GDM1 (cell line): ENCODE data around the gene PGS1.

Experiments
- DNase-seq: peaks from one replicate; lab custom pipeline; 2025; lab: John Stamatoyannopoulos, UW

Gene PGS1

GRCh38 chr17:78346605-78347250, 31.7 kb upstream of the PGS1 start:
- no peak for DNase-seq

DNA sequence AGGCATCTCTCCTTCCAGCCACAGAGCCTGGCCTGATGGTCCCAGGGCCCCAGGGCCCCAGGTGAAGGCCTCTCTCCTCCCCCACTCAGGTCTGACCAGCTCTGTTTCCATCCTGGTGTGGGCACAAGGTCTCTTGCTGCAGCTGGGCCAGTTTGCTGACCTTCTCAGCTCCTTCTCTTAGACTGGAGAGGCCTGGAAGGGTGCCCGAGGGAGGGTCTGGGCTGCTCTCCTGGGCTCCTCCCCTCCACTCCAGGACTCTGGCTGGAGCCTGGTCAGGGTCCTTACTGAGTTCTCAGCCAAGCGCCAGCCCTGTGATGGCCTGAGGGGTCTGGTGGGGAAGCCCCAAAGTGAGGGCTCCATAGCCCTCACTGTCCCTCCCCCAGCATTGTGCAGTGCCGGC, 31.0 kb upstream of the PGS1 start:
- DNase-seq = no peak

DNA sequence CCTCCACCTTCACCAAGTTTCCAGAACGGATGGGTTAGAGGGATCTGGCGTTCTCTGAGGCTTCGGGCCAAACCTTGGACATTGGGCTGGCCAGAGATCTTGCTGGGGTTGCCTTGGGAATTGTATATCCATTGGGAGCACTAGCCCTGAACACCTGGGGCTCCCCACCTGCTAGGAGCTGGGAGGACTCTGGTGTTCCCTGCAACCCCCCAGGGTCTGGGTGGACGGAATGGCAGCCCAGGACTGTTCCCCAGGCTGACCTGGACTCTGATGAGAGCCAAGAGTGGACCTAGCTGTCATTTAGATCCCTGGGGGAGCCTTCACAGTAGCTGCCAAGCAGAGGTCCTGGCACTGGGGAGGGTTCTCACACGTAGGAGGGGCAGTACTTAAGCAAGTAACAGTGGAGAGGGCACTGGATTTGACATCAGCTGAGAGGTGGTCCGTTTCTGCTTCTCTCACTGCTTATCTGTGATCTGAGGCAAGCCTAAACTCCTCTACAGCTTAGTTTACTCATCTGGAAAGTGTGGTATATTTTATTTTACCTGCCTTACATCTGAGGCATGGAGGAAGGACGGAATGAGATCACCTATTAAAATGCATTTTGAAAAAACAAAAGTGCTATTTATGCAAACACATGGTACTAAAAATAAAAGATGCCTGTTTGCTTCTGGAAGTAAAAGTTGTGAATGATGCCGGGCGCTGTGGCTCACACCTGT, 30.2 kb upstream of the PGS1 start:
- no peak for DNase-seq

- no peak for DNase-seq
Measured at GRCh38 chr17:78349891-78350642, 28.4 kb upstream of the PGS1 start.

GRCh38 chr17:78351449-78352006, 26.9 kb upstream of the PGS1 start:
- no peak for DNase-seq

DNA sequence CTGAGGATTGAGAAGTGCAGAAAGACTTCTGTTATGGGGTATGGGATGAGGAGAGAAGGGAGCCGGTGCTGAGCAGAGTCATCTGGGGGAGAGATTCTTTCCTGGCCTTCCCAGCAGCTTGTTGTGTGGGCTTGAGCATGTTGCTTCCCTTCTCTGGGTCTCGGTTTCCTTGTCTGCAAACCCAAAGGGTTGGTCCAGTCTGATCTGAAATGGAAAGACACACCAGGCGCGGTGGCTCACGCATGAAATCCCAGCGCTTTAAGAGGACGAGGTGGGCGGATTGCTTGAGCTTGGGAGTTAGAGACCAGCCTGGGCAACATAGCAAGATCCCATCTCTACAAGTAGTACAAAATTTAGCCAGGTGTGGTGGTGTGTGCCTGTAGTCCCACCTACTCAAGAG, 24.6 kb upstream of the PGS1 start:
- no peak for DNase-seq

GRCh38 chr17:78355045-78355641, 23.3 kb upstream of the PGS1 start:
- DNase-seq = no peak

GRCh38 chr17:78355701-78356100, 22.7 kb upstream of the PGS1 start:
- no peak for DNase-seq

GRCh38 chr17:78356101-78356713, 22.2 kb upstream of the PGS1 start:
- DNase-seq = peak; percentile 26

DNA sequence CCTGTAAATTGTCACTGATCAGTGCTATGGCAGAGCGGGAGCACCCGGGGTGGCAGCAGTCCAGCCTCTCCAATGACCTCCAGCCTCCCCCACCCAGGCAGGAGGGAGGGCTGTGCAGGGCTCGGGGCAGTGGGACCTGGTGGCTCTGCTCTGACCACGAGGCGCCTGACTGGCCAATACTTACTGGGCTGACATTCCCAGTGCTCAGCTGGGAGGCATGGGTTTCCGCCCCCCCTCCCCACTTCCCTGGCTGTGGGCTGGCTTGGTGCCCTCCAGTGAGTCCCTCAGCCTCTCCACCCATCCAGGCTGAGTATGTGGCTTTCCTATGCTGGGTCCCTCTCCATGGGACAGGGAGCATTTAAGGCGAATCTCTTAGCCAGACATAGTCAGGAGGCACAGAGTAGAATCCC, 21.3 kb upstream of the PGS1 start:
- no peak for DNase-seq

GRCh38 chr17:78357672-78358537, 20.5 kb upstream of the PGS1 start:
- no peak for DNase-seq

GRCh38 chr17:78358538-78359320, 19.7 kb upstream of the PGS1 start:
- no peak for DNase-seq

DNA sequence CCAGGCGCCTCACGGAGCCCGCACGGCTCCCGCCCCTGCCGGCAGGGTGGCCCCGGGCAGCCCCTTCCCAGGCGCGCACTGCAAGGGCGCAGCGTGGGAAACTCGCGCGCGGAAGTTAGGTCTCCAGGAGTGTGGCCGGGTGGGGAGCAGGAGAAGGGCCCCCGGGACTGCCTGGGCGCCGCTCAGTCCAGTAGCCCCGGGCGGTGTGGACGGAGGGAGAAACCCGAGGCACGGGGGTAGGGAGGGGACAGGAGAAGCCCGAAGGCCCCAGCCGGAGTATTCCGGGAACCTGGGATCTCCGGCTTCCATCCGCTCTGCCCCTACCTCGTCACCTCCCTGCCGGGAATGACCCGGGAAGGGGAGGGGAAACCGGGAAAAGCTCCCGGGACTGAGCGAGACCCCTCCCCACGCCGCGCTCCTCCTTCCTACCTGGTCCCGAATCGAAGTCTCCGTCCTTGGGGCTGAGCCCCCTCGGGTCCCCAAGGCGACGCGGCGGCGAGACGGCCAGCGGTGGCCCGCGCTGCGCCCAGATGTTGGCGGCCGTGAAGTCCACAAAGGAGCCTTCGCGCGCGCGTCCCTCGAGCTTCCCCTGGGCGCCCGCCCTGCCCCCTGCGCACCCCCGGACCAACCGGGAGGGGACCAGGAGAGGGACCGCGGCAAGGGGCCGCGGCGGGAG, 19.0 kb upstream of the PGS1 start:
- no peak for DNase-seq

DNA sequence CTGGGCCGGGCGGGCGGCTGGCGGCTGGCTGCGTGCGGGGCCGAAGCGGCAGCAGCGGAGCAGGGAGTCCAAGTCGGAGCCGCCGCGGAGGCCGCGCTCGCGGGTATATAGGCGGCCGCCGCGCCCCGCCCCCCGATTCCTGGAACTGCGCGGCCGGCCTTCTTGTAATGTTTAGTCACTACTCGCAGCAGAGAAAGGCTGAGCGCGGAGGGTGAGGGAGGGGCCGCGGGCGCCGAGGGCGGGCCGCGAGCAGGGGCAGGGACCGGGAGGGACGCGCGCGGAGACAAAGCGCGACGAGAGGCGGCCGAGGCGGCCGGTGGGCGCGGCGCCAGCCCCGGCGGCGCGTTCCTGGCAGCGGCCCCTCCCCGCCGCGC, 18.5 kb upstream of the PGS1 start, which contains the start of gene SOCS3:
TSS of gene SOCS3 (minus strand) at position 81 of the 374 bp plus-strand sequence. CDS start 982 bp downstream, outside the sequence.
- DNase-seq = peak; percentile 93

DNA sequence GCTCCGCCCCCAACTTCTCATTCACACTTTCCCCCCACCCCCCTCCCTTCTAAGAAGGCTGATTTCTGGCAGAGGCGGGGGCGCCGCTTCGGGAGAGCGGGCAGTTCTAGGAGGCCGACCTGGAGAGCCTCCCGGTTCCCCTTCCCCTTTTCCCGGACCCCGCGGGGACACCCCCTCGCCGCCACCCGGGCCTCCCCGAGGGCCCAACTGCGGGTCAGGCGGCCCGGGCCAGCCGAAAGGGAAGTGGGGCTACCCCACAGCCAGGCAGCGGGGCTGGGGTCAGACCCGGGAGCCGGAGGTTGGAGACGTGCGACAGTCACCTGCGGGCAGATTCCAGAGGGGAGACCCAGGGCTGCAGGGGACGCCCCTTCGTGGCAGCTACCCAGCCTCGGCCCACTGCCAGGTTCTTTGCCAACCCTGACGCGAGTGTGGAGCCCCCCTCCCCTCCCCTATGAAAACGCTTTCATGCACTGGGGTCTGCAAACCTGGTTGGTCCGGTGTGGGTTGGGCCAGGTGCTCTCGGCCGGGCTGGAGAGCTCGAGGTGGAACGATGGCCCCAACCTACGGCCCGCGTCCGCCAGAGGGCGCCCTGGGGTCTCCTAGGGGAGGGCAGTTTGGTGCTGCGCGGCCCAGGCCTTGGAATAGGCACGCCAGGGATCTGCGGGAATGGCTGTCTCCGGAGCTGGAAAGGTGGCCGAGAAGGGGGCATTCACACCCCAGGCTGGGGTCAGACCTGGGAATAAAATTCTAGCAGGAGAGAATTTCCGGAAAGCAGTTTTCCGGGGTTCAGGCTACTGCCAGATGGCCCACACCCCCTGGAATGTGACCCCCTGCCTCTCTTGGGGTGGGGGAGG, 17.9 kb upstream of the PGS1 start:
- peak; percentile 73 for DNase-seq

DNA sequence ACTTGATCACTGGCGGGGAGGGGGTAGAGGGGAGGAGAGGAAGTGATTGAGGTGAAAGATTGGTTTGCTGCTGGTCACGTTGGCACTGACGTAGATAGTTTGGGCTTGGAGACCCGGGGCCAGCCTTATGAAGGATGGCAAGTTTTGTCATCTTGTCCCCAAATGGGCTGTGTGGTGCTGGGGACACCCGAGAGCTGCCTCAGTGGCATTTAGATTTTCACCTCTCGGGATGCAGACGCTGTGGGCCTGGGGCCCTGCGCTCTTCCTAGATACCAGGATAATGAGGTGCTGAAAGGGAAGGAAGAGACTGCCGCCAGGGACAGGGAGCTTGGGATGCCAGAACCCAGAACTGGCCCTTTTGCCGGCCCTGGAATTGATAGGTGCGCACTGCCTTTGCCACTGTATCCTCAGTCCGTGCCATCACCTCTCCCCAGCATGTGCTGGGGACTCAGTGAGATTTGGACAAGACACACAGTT, 17.2 kb upstream of the PGS1 start:
- DNase-seq = no peak

DNA sequence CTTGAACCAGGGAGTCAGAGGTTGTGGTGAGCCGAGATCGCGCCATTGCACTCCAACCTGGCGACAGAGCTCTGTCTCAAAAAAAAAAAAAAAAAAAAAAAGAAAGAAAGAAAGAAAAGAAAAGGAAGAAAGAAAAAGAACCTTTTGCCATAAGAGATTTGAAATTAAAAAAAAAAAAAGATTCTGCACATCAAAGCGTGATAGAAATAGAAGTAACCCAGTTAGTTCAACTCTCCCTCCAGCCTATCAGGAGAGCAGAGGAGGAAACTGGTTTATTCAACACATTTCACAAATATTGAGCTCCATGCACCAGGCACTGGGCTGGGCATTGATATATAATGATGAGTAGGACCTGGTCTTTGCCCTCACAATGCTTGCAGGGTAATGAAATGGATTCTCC, 16.2 kb upstream of the PGS1 start:
- DNase-seq = no peak

DNA sequence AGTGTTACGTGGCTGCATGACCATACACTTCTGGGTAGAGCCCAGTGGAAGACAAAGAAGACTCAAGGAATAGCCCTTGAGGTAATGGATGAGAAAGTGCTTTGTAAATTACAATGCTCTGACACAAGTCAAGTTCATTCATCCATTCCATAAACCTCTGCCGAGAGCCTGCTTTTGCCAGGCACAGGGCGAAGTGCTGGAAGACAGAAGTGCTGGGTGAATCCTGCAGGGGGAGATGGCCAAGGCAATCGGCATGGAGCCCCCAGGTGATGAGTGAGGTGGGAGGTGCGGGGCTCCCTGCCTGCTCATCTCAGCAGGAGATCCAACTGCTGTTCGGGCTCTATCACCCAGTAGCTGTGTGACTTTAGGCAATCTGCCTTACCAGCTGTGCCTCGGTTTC, 15.8 kb upstream of the PGS1 start:
- no peak for DNase-seq
